ENCODE measurements around the gene ROPN1L.
A peak's percentile ranks its signal among the peaks of the same experiment; 100 is the strongest.

The ROPN1L gene

GRCh38 chr5:10431415-10431814 is 10.3 kb upstream of the ROPN1L start:
- DNase-seq = no peak

GRCh38 chr5:10432059-10433008 is 9.3 kb upstream of the ROPN1L start:
- DNase-seq = no peak

GRCh38 chr5:10434392-10434791 is 7.3 kb upstream of the ROPN1L start:
- DNase-seq = no peak

GRCh38 chr5:10438301-10438700 is 3.4 kb upstream of the ROPN1L start:
- no peak for DNase-seq

- no peak for DNase-seq
Observed at GRCh38 chr5:10439692-10440091, 2.0 kb upstream of the ROPN1L start.

- DNase-seq = no peak
Observed at GRCh38 chr5:10440367-10440990, 1.2 kb upstream of the ROPN1L start.

- DNase-seq = no peak
Observed at GRCh38 chr5:10441992-10442435, 335 bp downstream of the ROPN1L start.

GRCh38 chr5:10442576-10442975 is 897 bp downstream of the ROPN1L start:
- DNase-seq = no peak

GRCh38 chr5:10445352-10445751 is 3.7 kb downstream of the ROPN1L start:
- DNase-seq = peak in 1 of 2 donors; percentile 38

GRCh38 chr5:10446490-10446889 is 4.8 kb downstream of the ROPN1L start:
- no peak for DNase-seq

- no peak for DNase-seq
Observed at GRCh38 chr5:10447041-10447440, 5.4 kb downstream of the ROPN1L start.

GRCh38 chr5:10448754-10449360 is 7.2 kb downstream of the ROPN1L start:
- DNase-seq = no peak

GRCh38 chr5:10451137-10451824 is 9.6 kb downstream of the ROPN1L start:
- DNase-seq = peak in 1 of 2 donors; percentile 26

- peak; percentile 38 to 68 for DNase-seq
Observed at GRCh38 chr5:10452768-10453331, 11.2 kb downstream of the ROPN1L start.

- DNase-seq = no peak
Observed at GRCh38 chr5:10453545-10453944, 11.9 kb downstream of the ROPN1L start.

- no peak for DNase-seq
Observed at GRCh38 chr5:10454591-10455276, 13.1 kb downstream of the ROPN1L start.

- no peak for DNase-seq
Observed at GRCh38 chr5:10455277-10455670, 13.6 kb downstream of the ROPN1L start.

- DNase-seq = no peak
Observed at GRCh38 chr5:10456583-10457420, 15.1 kb downstream of the ROPN1L start.

- no peak for DNase-seq
Observed at GRCh38 chr5:10457682-10458574, 16.2 kb downstream of the ROPN1L start.
